Measurements from ENCODE around the gene FXR2. TPM values are rescaled to one million over a fixed set of nuclear protein-coding genes. Genes with fewer than 3 reads are reported as not detected.

Gene FXR2
- total RNA-seq, 4 donors from 2014 or later: 6.2 to 37.8 (median 20.1) TPM

DNA sequence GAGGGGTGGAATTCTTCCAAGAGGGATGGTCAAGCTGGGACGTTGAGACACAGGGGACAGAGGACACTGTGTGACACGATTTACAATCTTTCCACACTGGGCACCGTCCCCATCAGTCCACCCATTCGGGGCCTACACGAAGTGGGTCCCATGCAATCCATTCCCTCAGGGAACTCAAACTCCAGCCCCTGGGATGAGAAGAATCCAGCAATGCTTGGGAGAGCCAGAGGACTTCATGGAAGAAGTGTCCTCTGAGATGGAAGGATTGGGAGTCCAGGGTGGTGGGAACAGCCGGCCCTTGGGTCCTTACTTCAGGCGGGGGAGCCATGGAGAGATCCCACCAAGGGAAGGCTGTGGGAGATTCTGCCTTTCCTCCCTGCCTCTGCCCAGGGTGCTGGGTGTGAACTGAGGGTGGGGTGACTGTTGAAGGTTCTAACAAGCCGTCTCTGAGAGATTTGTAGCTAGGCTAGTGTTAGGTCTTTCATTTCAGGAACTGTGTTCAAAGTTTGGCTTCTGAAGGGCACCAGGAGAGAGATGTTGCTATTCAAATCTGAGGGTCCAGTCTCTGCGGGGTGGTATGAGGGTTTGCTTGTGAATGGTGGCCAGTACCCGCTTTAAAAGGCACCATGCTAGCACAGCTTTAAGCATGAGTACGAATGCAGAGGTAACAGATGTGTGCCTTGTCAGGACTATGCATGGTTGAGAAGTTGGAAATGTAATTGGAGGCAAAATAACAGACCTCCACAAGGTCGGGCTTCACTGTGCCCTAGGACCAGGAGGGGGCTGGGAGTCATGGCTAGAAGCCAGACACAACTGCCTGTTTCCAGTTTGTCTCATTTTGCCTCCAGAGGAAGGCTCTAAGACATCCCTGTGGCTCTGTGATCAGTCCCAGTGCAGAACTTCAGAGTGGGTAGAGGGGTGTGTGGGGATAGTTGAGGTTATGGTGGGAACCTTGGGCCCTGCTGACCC lies 38.0 kb upstream of the FXR2 start:
- Histone ChIP-seq H3K27ac (peak overlapping the region; percentile 56 to 81), H3K27me3 (no peaks in the 10 kb centered on the region), H3K4me3 (no peak overlapping the region), H3K9me3 (no peaks in the 10 kb centered on the region), H3K36me3 (no peaks in the 10 kb centered on the region), H3K4me1 (peaks cover 0 to 4% of the 10 kb centered on the region in 2 donors)
- intact Hi-C loops (cut with DNase I; ENCODE audit: low total_unique reads): no loop called here
- TF ChIP-seq, protein P1, sequence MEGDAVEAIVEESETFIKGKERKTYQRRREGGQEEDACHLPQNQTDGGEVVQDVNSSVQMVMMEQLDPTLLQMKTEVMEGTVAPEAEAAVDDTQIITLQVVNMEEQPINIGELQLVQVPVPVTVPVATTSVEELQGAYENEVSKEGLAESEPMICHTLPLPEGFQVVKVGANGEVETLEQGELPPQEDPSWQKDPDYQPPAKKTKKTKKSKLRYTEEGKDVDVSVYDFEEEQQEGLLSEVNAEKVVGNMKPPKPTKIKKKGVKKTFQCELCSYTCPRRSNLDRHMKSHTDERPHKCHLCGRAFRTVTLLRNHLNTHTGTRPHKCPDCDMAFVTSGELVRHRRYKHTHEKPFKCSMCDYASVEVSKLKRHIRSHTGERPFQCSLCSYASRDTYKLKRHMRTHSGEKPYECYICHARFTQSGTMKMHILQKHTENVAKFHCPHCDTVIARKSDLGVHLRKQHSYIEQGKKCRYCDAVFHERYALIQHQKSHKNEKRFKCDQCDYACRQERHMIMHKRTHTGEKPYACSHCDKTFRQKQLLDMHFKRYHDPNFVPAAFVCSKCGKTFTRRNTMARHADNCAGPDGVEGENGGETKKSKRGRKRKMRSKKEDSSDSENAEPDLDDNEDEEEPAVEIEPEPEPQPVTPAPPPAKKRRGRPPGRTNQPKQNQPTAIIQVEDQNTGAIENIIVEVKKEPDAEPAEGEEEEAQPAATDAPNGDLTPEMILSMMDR (IDR thresholded peaks at IDR 0.05): no peak
- no peak for TF ChIP-seq POLR2A (IDR thresholded peaks at IDR 0.05)
- no peak for DNase-seq

DNA sequence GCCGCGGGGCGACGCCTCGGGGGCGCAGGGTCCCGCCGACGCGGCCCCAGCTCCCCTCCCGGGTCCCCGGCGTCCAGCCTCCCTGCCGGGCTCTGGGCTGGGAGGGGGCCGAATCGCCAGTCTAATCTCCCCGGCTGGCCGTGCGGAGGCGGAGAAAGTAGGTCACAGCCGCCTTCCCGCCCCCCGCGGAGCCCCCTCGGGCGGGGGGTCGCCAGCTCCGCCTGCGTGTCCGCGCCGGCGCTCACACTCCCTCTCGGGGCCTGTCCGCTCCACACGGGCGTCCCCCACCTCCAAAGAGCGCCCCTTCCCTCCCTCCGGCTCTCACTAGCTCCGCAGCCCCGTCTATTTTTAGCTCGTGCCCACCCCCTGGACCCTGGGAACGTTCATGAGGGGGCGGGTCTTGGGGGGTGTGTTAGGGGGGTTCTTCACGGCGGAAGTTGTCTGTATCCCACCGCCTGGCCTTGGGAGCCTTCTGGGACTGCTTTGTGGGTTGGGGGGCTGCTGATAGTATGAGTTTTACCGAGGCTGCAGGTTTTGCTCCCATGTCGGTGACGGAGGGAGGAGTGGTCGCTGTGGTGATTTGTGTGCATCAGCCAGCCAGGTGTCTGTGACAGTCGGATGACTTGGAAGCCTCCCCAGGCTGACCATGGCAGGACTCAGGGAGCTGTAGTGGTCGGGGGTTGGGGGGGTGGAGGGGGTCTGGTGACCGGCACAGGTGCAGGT lies 37.1 kb upstream of the FXR2 start:
- H3K9me3 ChIP-seq: no peaks in the 10 kb centered on the region
- peak overlapping the region; percentile 44 to 55 for H3K4me3 ChIP-seq
- peak in 1 of 2 donors; percentile 6 for TF ChIP-seq POLR2A (IDR thresholded peaks at IDR 0.05)
- TF ChIP-seq, protein P1 (IDR thresholded peaks at IDR 0.05): no peak
- H3K27me3 ChIP-seq: no peaks in the 10 kb centered on the region
- H3K27ac ChIP-seq: peak overlapping the region; percentile 56 to 81
- intact Hi-C loops (cut with DNase I; ENCODE audit: low total_unique reads): no loop called here
- no peaks in the 10 kb centered on the region for H3K4me1 ChIP-seq
- no peaks in the 10 kb centered on the region for H3K36me3 ChIP-seq
- peak; percentile 22 to 45 for DNase-seq

DNA sequence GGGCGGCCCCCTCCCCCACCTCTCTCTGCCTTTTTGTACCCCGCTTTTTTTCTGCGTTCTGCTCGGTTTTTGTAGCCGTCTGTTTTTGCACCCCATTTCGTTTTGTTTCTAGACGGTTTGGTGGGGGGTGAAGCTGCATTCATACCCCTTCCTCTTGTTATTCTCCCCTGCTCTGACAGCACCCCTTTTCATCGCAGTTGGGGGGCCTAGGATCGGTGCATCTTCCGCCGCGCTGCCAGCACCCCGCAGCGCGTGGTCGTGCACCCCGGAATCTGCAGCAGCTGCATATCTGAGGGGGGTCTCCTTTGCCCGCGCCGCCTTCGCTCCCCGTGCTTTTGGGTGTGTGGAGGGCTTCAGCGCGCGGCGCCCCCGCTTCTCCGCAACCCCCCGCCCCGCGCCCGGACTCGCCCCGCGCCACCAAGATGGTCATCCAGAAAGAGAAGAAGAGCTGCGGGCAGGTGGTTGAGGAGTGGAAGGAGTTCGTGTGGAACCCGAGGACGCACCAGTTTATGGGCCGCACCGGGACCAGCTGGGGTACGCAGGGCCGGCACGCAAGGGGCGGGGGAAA lies 36.5 kb upstream of the FXR2 start:
- no peaks in the 10 kb centered on the region for H3K9me3 ChIP-seq
- no peak for DNase-seq
- no peaks in the 10 kb centered on the region for H3K36me3 ChIP-seq
- H3K27me3 ChIP-seq: no peaks in the 10 kb centered on the region
- peak overlapping the region; percentile 44 to 55 for H3K4me3 ChIP-seq
- intact Hi-C loops (cut with DNase I; ENCODE audit: low total_unique reads): no loop called here
- TF ChIP-seq, protein P1 (IDR thresholded peaks at IDR 0.05): no peak
- TF ChIP-seq POLR2A (IDR thresholded peaks at IDR 0.05): no peak
- peak overlapping the region; percentile 56 to 81 for H3K27ac ChIP-seq
- no peaks in the 10 kb centered on the region for H3K4me1 ChIP-seq

DNA sequence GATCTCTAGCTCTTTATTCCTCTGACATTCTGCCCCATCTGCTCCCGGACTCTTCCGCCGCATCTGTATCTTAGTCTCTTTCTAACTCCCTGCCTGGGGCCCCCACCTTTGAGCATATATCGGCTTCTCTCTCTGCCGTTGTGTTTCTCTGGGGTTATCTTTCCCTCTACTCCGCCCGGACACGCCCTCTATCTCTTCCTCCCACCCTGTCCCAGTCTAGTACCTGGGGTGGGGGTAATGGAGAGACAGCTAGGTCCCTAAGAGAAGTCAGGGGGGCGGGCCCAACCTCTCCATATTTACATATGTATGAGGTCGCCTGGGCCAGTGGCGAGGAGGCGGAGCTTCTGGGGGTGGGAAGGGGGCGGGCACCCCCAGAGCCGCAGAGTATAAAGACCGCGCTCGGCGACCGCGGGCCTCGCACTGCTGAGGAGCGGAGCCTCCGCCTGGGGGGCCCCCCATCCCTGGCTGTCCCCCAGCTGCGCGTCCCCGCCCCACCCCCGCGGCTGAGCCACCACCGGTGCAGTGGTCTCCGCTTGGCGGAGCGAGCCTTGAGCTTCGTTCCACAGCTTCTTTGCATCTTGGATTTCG lies 35.9 kb upstream of the FXR2 start, which contains the start of gene ATP1B2:
Gene ATP1B2, plus strand, starts transcription at position 418 of the 588 bp plus-strand sequence. CDS start 593 bp downstream, outside the sequence.
- TF ChIP-seq, protein P1 (IDR thresholded peaks at IDR 0.05): no peak
- TF ChIP-seq POLR2A (IDR thresholded peaks at IDR 0.05): no peak
- peak within 1 kb of the TSS; percentile 56 to 81 for H3K27ac ChIP-seq
- no peaks in the 10 kb centered on the region for H3K9me3 ChIP-seq
- no peaks in the 10 kb centered on the region for H3K4me1 ChIP-seq
- DNase-seq: peak; percentile 72 to 83
- intact Hi-C loops (cut with DNase I; ENCODE audit: low total_unique reads): no loop called here
- no peaks in the 10 kb centered on the region for H3K27me3 ChIP-seq
- no peaks in the 10 kb centered on the region for H3K36me3 ChIP-seq
- H3K4me3 ChIP-seq: peak within 1 kb of the TSS; percentile 44 to 55
